GM23248 (cell line): Measurements from ENCODE around the gene PGP.

Source experiments
- EZH2 ChIP-seq: fragments of 200-600 bp; sonication (generic); IDR thresholded peaks from 2 replicates; pipeline ENCODE4 v1.6.1; 2018; ENCODE audit warnings: antibody characterized with exemption, mild to moderate bottlenecking; ENCODE audit not compliant: insufficient read depth, poor library complexity, severe bottlenecking
- EZH2phosphoT487 ChIP-seq: fragments of 200-600 bp; sonication (generic); IDR thresholded peaks from 2 replicates; pipeline ENCODE4 v1.6.1; 2018; ENCODE audit warnings: antibody characterized with exemption, moderate library complexity, mild to moderate bottlenecking, low read depth; ENCODE audit not compliant: insufficient read depth

- TF ChIP-seq EZH2phosphoT487 = no peak
- TF ChIP-seq EZH2 = no peak
These were observed 39.2 kb downstream of the PGP start for GRCh38 chr16:2175454-2175853.
